Choroid plexus epithelial cell (primary cell): Measurements from ENCODE around the gene CHTF18.
"Not testable (repeated sequence)": the region's sequence is repeated elsewhere in the genome, so short reads cannot be mapped to it uniquely, and the experiment has no call there.

Experiments
- DNase-seq: peaks from one replicate; pipeline ENCODE4 v3.0.0-alpha.2; 2010; ENCODE audit warnings: low read depth
- H3K4me3 ChIP-seq: 2 replicates; pipeline ENCODE4 v1.5.1; 2011; ENCODE audit warnings: low read depth, mild to moderate bottlenecking, control low read depth, low read length, moderate library complexity
- CTCF ChIP-seq: conservative IDR thresholded peaks from 2 replicates; pipeline ENCODE4 v1.5.1; 2011; ENCODE audit warnings: low read depth, mild to moderate bottlenecking, control low read depth, inconsistent platforms, low read length, moderate library complexity

CHTF18 gene

GRCh38 chr16:819336-820043 lies 31.1 kb downstream of the CHTF18 start:
- no peak overlapping the region for H3K4me3 ChIP-seq

GRCh38 chr16:820044-820408 lies 31.6 kb downstream of the CHTF18 start:
- H3K4me3 ChIP-seq, DNase-seq: not testable (repeated sequence)

More at GRCh38 chr16:819336-820043, 31.1 kb downstream of the CHTF18 start:
- no peak for TF ChIP-seq CTCF
- no peak for DNase-seq

GRCh38 chr16:820748-821147 lies 32.3 kb downstream of the CHTF18 start:
- no peak for TF ChIP-seq CTCF
- no peak overlapping the region for H3K4me3 ChIP-seq
- no peak for DNase-seq

GRCh38 chr16:821751-822150 lies 33.3 kb downstream of the CHTF18 start:
- no peak overlapping the region for H3K4me3 ChIP-seq
- TF ChIP-seq CTCF, result no peak
- DNase-seq, result no peak

- DNase-seq, result no peak
- H3K4me3 ChIP-seq, result no peak overlapping the region
- no peak for TF ChIP-seq CTCF
These were observed 33.9 kb downstream of the CHTF18 start for GRCh38 chr16:822174-822908.

- DNase-seq, result no peak
- H3K4me3 ChIP-seq, result no peak overlapping the region
- no peak for TF ChIP-seq CTCF
These were observed 34.5 kb downstream of the CHTF18 start for GRCh38 chr16:822909-823297.

- H3K4me3 ChIP-seq, result no peak overlapping the region
- TF ChIP-seq CTCF, result no peak
- DNase-seq, result no peak
These were observed 35.8 kb downstream of the CHTF18 start for GRCh38 chr16:824194-824593.
